Osteocyte (in vitro differentiated cells): Measurements from ENCODE around the gene TRIP12. TPM values are rescaled to one million over a fixed set of nuclear protein-coding genes. Genes with fewer than 3 reads are reported as not detected.

Source experiments
- DNase-seq: peaks from one replicate; pipeline ENCODE4 v3.0.0; 2021; ENCODE audit warnings: mixed read lengths; ENCODE audit not compliant: unreplicated experiment; ENCODE audit errors: extremely low spot score
- H3K27ac Mint-ChIP-seq: one replicate; pipeline ENCODE4 v1.8.0; 2021; ENCODE audit warnings: mild to moderate bottlenecking, mixed read lengths; ENCODE audit not compliant: unreplicated experiment
- H3K27me3 Mint-ChIP-seq: one replicate; pipeline ENCODE4 v1.8.0; 2021; ENCODE audit warnings: mixed read lengths; ENCODE audit not compliant: unreplicated experiment
- H3K36me3 Mint-ChIP-seq: one replicate; pipeline ENCODE4 v1.8.0; 2021; ENCODE audit warnings: mixed read lengths; ENCODE audit not compliant: unreplicated experiment
- H3K4me1 Mint-ChIP-seq: one replicate; pipeline ENCODE4 v1.8.0; 2021; ENCODE audit warnings: mixed read lengths; ENCODE audit not compliant: unreplicated experiment
- H3K4me3 Mint-ChIP-seq: one replicate; pipeline ENCODE4 v1.8.0; 2021; ENCODE audit warnings: mild to moderate bottlenecking, moderate library complexity, mixed read lengths; ENCODE audit not compliant: unreplicated experiment
- H3K9me3 Mint-ChIP-seq: one replicate; pipeline ENCODE4 v1.8.0; 2021; ENCODE audit warnings: mixed read lengths; ENCODE audit not compliant: unreplicated experiment
- total RNA-seq: library from RNA; stranded (reverse); gene quantifications from 2 replicates; pipeline ENCODE4 v1.2.1, GENCODE V29; 2021
- TF ChIP-seq, protein P1 (sequence below): fragments of 200-600 bp; sonication (generic); IDR thresholded peaks from 2 replicates; pipeline ENCODE4 v1.5.0; 2021; ENCODE audit warnings: antibody characterized with exemption, mild to moderate bottlenecking, moderate library complexity

The TRIP12 gene
- total RNA-seq, 1 donor from 2014 or later, result 272 TPM

- DNase-seq, result no peak
- H3K36me3 Mint-ChIP-seq, result peaks cover 31% of the 10 kb centered on the region
- H3K27ac Mint-ChIP-seq, result no peak overlapping the region
- H3K9me3 Mint-ChIP-seq, result no peaks in the 10 kb centered on the region
- H3K4me3 Mint-ChIP-seq, result no peak overlapping the region
- TF ChIP-seq, protein P1, sequence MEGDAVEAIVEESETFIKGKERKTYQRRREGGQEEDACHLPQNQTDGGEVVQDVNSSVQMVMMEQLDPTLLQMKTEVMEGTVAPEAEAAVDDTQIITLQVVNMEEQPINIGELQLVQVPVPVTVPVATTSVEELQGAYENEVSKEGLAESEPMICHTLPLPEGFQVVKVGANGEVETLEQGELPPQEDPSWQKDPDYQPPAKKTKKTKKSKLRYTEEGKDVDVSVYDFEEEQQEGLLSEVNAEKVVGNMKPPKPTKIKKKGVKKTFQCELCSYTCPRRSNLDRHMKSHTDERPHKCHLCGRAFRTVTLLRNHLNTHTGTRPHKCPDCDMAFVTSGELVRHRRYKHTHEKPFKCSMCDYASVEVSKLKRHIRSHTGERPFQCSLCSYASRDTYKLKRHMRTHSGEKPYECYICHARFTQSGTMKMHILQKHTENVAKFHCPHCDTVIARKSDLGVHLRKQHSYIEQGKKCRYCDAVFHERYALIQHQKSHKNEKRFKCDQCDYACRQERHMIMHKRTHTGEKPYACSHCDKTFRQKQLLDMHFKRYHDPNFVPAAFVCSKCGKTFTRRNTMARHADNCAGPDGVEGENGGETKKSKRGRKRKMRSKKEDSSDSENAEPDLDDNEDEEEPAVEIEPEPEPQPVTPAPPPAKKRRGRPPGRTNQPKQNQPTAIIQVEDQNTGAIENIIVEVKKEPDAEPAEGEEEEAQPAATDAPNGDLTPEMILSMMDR, result no peak
- H3K27me3 Mint-ChIP-seq, result no peaks in the 10 kb centered on the region
- H3K4me1 Mint-ChIP-seq, result peaks cover 10% of the 10 kb centered on the region
Observed at GRCh38 chr2:229858351-229858750, 63.5 kb downstream of the TRIP12 start.

DNA sequence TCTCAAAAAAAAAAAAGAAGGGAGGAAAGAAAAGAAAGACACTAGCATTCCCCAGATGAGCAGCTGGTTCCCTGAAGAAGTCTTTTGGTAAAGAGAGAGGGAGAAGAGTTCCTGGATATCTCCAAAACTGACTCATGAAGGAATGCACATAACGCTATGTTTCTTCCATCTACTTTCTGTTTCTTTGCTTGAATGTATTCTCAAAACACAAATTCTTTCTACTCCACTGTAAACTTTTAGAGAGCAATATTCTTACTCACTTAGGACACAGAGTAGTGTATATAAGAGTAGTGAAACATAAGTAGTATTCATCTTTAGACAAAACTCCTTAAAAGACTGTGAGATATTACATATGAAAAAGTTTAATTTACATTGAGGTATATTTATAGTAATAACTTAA is 64.2 kb downstream of the TRIP12 start:
- H3K27ac Mint-ChIP-seq, result no peak overlapping the region
- no peaks in the 10 kb centered on the region for H3K9me3 Mint-ChIP-seq
- peaks cover 12% of the 10 kb centered on the region for H3K4me1 Mint-ChIP-seq
- DNase-seq, result no peak
- no peaks in the 10 kb centered on the region for H3K27me3 Mint-ChIP-seq
- H3K36me3 Mint-ChIP-seq, result peaks cover 30% of the 10 kb centered on the region
- TF ChIP-seq, protein P1, result no peak
- no peak overlapping the region for H3K4me3 Mint-ChIP-seq

GRCh38 chr2:229856413-229856812 is 65.4 kb downstream of the TRIP12 start:
- no peak overlapping the region for H3K4me3 Mint-ChIP-seq
- H3K4me1 Mint-ChIP-seq, result peaks cover 13% of the 10 kb centered on the region
- H3K9me3 Mint-ChIP-seq, result no peaks in the 10 kb centered on the region
- DNase-seq, result no peak
- no peak overlapping the region for H3K27ac Mint-ChIP-seq
- TF ChIP-seq, protein P1, result no peak
- H3K36me3 Mint-ChIP-seq, result peaks cover 36% of the 10 kb centered on the region
- no peaks in the 10 kb centered on the region for H3K27me3 Mint-ChIP-seq

DNA sequence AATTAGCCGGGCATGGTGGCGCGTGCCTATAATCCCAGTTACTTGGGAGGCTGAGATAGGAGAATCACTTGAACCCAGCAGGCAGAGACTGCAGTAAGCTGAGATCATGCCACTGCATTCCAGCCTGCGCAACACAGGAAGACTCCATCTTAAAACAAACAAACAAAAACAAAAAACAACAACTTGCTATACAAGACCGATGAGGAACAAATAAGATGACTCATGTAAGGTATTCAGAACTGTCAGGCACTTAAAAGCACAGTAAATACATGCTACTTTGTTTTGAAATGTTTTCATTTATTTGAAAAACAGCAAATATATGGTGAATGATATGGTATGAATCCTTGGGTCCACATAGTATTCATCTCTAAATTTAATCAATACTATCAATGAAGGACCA is 66.7 kb downstream of the TRIP12 start:
- TF ChIP-seq, protein P1, result no peak
- no peak overlapping the region for H3K4me3 Mint-ChIP-seq
- DNase-seq, result no peak
- H3K9me3 Mint-ChIP-seq, result no peaks in the 10 kb centered on the region
- no peaks in the 10 kb centered on the region for H3K27me3 Mint-ChIP-seq
- H3K27ac Mint-ChIP-seq, result no peak overlapping the region
- peaks cover 39% of the 10 kb centered on the region for H3K36me3 Mint-ChIP-seq
- H3K4me1 Mint-ChIP-seq, result peaks cover 6% of the 10 kb centered on the region

DNA sequence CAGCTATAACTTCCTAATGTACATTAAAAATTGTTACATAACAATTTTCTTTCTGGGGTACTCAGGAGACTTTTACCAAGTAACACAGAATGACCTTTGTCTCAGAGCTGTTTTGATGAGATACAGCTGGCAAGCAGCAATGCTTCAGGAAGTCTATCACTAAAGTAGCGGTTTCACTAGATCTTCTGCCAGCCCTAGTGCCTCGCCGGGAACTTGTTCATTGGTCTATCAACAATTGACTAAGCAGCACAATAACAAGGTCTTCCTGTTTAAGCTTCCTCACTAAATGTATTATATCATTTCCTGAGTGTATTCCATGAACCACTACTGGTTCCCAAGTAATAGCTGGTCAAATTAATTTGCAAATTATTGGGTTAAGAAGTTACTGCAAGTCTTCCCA is 69.2 kb downstream of the TRIP12 start:
- Mint-ChIP-seq H3K27me3 (no peaks in the 10 kb centered on the region), H3K4me1 (peaks cover 19% of the 10 kb centered on the region), H3K36me3 (peaks cover 30% of the 10 kb centered on the region), H3K27ac (no peak overlapping the region), H3K9me3 (no peaks in the 10 kb centered on the region), H3K4me3 (no peak overlapping the region)
- no peak for DNase-seq
- TF ChIP-seq, protein P1, result no peak
